GM19438 (cell line): ENCODE measurements around the gene TTN.
A peak's percentile ranks its signal among the peaks of the same experiment; 100 is the strongest.

ENCODE experiments used
- ATAC-seq: cut with Tn5 transposase; IDR thresholded peaks from one replicate; pipeline ENCODE4 v1.9.1; 2021; ENCODE audit warnings: low read depth; ENCODE audit not compliant: unreplicated experiment

TTN gene

GRCh38 chr2:178807227-178808008 is at the start of gene TTN:
TTN (minus strand) TSS chr2:178807423; CDS start chr2:178804642, 2,781 bp downstream.
- no peak for ATAC-seq

- ATAC-seq, result no peak
Observed at GRCh38 chr2:178855151-178855550, 47.9 kb upstream of the TTN start.

DNA sequence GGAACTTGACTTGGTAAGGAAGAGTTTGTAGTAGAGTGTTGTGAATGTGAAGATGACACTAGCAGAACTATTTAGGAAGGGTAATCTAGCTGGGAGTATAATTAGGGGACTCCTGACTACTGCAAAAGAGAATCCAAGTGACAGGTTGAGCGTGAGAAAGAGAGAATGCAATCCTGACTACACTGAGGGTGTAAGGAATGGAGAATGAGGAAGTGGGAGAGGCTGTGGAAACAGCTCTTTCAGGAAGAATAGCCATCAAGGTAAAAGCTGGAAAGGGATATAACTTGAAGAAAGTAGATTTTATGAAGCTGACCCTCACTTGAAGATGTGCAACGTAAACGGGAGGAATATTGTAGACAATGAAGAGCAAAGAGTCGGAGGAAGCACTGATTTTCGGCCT is 41.1 kb upstream of the TTN start:
- ATAC-seq, result no peak

- ATAC-seq, result no peak
Observed at GRCh38 chr2:178846458-178846802, 39.2 kb upstream of the TTN start.

DNA sequence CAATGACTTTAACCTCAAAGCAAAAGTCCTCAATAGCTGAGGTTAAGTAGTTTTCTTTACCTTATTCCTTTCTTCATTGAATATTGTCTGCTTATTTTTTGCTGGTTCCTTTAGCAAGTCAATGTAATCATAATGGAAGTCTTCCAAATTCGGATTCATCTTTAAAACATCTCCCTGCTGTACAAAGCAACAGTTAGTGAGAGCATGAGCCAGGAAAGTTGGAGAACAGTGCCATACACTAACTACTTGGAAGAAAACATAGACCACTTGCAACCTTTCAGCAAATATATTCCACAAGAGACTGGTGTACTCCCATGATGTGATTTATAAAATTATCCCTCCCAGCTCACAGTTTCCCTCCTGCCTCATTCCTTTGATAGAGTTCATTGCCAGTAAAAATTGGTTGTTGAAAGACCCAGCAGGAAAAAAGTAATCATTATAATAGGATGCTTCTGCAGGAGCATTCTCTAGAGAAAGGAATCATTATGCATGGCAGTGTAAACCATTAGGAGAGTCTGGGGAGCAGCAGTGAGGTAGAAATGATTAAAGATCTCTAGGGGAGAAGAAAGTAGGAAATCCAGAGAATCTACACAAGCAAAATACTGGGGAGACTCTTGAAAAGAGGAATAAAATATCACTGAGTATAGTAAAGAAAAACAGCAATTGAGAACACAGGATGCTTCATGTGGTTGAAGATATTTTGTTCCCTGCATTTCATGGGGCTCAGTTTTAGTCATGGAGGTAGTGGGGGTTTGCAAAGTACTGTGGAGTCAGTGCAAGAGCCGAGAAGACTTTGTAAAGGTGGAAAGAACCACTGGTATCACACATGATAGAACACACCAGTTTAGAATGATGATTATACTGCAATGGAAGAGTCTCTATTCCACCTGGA is 38.6 kb upstream of the TTN start:
- no peak for ATAC-seq

DNA sequence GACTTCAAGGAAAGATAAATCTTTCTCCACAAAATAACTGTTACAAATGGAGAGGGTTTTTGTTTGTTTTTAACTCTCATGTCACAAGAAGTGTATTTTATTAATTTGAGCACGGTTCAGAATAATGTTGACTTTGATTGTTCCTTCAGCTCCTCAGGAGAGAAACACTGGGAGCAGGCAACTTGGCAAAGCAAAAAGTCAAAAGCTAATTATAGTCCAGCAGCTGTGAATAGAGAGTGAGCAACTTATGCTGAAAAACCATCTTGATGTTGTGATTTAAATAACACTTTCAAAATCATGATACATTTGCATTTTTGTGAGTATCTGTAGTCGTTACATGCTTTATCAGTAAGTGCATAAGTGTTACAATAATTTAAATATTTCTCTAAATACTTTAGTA is 37.5 kb upstream of the TTN start:
- no peak for ATAC-seq

DNA sequence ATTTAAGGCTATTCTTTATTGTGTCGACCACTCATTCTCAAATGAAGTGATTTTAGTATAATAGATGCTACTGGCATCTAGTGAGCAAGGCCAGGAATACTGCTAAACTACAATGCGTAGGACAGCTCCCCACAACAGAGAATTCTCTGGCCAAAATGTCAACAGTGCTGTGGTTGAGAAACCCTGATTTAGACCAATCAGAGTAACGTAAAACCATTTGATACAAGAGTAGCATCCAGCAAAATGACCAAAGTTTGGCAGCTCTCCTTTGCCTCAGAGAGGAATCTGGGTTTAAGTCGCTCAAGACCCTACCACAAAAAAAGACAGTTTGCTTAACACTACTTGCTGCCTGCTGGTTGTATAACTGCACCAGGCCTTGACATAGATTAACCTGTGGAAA is 37.0 kb upstream of the TTN start:
- no peak for ATAC-seq

- ATAC-seq, result no peak
Observed at GRCh38 chr2:178843697-178844096, 36.5 kb upstream of the TTN start.

GRCh38 chr2:178836807-178837206 is 29.6 kb upstream of the TTN start:
- ATAC-seq, result no peak

DNA sequence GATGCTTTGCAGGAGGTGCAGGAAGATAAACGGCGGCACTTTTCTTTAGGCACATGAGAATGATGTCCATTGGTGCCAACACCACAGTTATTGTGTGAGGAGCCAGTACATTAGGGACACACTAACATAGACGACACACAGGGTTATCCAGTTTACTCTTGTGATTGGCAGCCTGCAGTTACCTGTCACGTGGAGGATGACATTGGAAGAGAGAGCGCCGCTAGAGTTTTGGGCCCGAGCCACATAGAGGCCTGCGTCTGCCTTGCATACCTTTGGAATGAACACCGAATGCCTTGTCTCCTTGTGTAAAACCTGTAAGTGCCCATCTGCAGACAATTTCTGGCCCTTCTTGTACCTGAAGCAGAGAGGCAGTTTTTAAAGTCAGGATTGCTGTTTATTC is 26.9 kb upstream of the TTN start:
- ATAC-seq, result no peak

DNA sequence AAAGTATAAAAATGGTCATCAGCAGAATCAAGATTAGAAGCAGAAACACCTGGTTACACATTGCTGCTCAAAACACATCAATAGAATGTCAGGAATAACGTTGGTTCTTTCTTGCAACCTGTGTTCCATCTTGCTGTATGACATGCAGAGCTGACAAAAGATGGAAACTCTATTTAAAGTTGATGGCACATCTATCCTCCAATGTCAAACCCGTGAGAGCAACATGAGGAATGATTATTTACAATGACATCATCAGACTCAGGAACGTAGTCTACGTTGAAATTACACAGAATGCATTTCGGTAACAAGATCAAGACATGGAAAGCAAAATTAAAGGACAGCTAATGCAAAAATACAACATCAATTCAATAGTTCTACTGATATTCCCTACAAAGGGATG is 26.2 kb upstream of the TTN start:
- no peak for ATAC-seq

DNA sequence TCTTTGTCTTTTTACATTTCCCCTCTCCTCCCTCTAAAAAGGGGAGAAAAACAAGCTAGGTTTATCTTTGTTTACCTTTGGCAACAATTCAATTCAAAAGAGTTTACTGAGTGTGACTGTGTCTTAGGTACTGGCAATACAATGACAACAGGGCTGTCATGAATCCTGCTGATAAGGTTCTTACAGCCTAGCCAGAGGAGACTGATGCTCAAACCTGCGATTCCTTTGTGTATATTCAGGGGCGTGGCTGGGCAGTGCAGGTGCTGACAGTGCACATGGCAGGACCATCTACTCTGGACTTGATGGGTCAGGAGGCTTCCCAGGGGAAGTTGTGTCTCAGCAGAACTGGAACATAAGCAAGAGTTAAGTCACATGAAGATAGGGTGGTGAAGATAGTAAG is 23.2 kb upstream of the TTN start:
- no peak for ATAC-seq

DNA sequence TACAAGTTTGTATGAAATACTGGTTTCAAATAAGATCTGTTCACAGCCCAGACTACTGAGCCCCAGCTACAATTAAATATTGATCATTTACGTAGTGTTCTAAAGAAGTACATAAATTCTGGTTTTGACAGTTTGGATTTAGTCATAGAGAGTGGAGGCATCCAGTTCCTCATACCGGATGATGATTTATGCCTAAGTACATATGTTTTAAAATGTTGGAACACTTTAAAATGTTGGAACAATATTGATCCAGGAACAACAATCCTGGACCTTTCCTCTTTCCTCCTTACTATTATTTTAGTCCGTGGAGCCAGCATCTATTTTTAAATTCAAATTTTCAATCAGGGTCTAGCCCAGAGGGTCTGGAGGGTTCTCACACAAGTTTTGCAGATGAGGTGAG is 22.8 kb upstream of the TTN start:
- no peak for ATAC-seq

- no peak for ATAC-seq
Observed at GRCh38 chr2:178829299-178829960, 22.2 kb upstream of the TTN start.

DNA sequence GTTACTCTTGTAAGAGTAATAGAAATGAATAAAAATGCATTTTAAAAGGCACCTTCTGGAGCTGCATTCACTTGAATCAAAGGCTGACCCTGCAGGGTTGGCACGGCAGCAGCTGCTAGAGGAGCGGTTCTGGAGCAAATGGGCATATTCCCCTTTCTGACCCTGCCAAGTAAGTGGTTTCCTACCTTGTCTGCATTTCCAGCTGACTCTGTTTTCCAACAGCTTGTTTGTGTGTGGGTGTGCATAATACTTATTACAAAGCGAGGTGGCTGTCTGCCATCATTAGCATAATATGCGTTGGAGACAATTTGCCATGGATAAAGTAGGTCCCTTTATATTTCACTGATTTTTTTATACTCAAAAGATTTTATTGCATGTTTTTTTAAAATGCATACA is 21.3 kb upstream of the TTN start:
- ATAC-seq, result no peak

- no peak for ATAC-seq
Observed at GRCh38 chr2:178827739-178828485, 20.7 kb upstream of the TTN start.

DNA sequence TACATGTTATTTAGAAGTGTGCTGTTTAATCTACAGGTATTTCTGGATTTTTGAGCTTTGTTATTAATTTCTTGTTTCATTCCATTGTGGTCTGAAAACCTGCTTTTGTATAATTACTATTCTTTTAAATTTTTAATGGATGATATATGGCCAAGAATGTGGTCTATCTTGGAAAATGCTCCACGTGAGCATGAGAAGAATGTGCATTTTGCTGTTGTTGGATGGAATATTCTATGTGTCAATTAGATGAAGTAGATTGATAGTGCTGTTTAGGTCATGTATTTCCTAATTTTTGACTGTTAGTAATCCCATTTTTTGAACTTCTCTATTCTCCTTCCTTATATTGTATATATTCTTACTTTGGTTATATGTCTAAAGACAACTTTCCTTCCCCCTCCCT is 19.9 kb upstream of the TTN start:
- ATAC-seq, result no peak

GRCh38 chr2:178825183-178825582 is 18.0 kb upstream of the TTN start:
- ATAC-seq, result no peak

DNA sequence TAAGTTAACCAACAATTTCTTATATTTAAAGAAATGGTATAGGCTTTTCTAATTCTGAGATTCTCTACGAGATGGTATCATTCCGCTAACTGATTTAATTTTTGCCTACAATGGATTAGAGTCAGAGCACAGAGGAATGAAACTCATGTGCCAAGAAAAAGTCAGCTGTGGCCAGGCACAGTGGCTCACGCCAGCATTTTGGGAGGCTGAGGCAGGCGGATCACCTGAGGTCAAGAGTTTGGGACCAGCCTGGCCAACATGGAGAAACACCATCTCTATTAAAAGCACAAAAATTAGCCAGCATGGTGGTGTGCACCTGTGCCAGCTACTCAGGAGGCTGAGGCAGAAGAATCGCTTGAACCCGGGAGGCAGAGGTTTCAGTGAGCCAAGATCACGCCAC is 17.0 kb upstream of the TTN start:
- no peak for ATAC-seq

DNA sequence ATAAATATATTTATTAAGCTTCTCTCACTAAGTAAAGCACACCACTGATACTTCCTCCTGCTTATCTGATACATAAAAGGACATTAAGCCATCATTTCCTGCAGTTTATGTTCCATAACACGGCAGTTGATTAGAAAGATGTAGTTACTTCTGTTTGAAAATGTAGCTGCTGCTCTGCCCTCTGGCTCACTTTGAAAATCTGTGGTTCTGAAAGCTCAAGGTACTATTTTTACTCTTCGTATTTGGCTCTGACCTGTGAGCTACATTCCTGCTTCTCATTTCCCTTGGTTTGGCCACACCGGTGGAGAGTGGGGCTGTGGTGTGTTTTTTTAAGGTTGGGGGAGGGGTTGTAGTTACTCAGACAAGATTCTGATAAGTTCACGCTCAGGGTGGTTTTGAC is 12.8 kb upstream of the TTN start:
- peak; percentile 91 for ATAC-seq
